ENCODE data around the gene ZSCAN1.
A peak's percentile ranks its signal among the peaks of the same experiment; 100 is the strongest.

Gene ZSCAN1

GRCh38 chr19:58047672-58048071, 13.8 kb downstream of the ZSCAN1 start:
- Histone ChIP-seq H2AK5ac (ENCODE audit: low read length) (no peak overlapping the region), H3K27ac (ENCODE audit: low read depth, low read length) (no peak overlapping the region), H4K8ac (ENCODE audit: low read depth, low read length) (no peak overlapping the region), H3K36me3 (ENCODE audit: control insufficient read depth, insufficient read depth, low read length) (no peaks in the 10 kb centered on the region), H3K4me3 (ENCODE audit: low read length) (no peak overlapping the region), H3K79me2 (ENCODE audit: control insufficient read depth, insufficient read depth, low read length) (no peaks in the 10 kb centered on the region), H3K18ac (ENCODE audit: low read length) (no peak overlapping the region), H2BK15ac (replicated peaks; ENCODE audit: low read depth) (no peak overlapping the region), H3K79me1 (ENCODE audit: low read length) (no peaks in the 10 kb centered on the region), H2BK120ac (ENCODE audit: low read depth, low read length) (no peak overlapping the region), H3K27me3 (ENCODE audit: insufficient read depth, low read length, poor library complexity) (no peaks in the 10 kb centered on the region), H3K56ac (ENCODE audit: low read length) (no peak overlapping the region), H3K9ac (ENCODE audit: low read length) (no peak overlapping the region), H3K4me2 (ENCODE audit: low read length) (no peak overlapping the region), H3K4ac (ENCODE audit: low read depth, low read length) (no peak overlapping the region), H4K5ac (ENCODE audit: low read length) (no peak overlapping the region), H3K23ac (ENCODE audit: low read length) (no peak overlapping the region), H3K4me1 (ENCODE audit: control insufficient read depth, low read depth, low read length) (no peaks in the 10 kb centered on the region), H2BK5ac (ENCODE audit: low read length) (no peak overlapping the region)
- DNase-seq = no peak
- no CpG with 5 or more reads among the region's 12 CpGs for WGBS (ENCODE audit: extremely low coverage, insufficient coverage, low lambda C conversion rate)

- H3K27me3 ChIP-seq (ENCODE audit: insufficient read depth, low read length, poor library complexity) = no peaks in the 10 kb centered on the region
- H2BK5ac ChIP-seq (ENCODE audit: low read length) = no peak overlapping the region
- no peak overlapping the region for H3K27ac ChIP-seq (ENCODE audit: low read depth, low read length)
- no peak overlapping the region for H3K4ac ChIP-seq (ENCODE audit: low read depth, low read length)
- no peak overlapping the region for H2AK5ac ChIP-seq (ENCODE audit: low read length)
- H4K8ac ChIP-seq (ENCODE audit: low read depth, low read length) = no peak overlapping the region
- H3K4me1 ChIP-seq (ENCODE audit: control insufficient read depth, low read depth, low read length) = no peaks in the 10 kb centered on the region
- H3K23ac ChIP-seq (ENCODE audit: low read length) = no peak overlapping the region
- no peak overlapping the region for H3K18ac ChIP-seq (ENCODE audit: low read length)
- H3K36me3 ChIP-seq (ENCODE audit: control insufficient read depth, insufficient read depth, low read length) = no peaks in the 10 kb centered on the region
- H4K5ac ChIP-seq (ENCODE audit: low read length) = no peak overlapping the region
- no peak overlapping the region for H2BK120ac ChIP-seq (ENCODE audit: low read depth, low read length)
- no peak for DNase-seq
- no peak overlapping the region for H3K4me2 ChIP-seq (ENCODE audit: low read length)
- H3K79me1 ChIP-seq (ENCODE audit: low read length) = no peaks in the 10 kb centered on the region
- no peak overlapping the region for H3K56ac ChIP-seq (ENCODE audit: low read length)
- no peak overlapping the region for H3K4me3 ChIP-seq (ENCODE audit: low read length)
- no peaks in the 10 kb centered on the region for H3K79me2 ChIP-seq (ENCODE audit: control insufficient read depth, insufficient read depth, low read length)
- WGBS (ENCODE audit: extremely low coverage, insufficient coverage, low lambda C conversion rate) = no CpG with 5 or more reads among the region's 16 CpGs
- no peak overlapping the region for H3K9ac ChIP-seq (ENCODE audit: low read length)
- no peak overlapping the region for H2BK15ac ChIP-seq (replicated peaks; ENCODE audit: low read depth)
These were observed 18.4 kb downstream of the ZSCAN1 start for GRCh38 chr19:58052256-58052655.

DNA sequence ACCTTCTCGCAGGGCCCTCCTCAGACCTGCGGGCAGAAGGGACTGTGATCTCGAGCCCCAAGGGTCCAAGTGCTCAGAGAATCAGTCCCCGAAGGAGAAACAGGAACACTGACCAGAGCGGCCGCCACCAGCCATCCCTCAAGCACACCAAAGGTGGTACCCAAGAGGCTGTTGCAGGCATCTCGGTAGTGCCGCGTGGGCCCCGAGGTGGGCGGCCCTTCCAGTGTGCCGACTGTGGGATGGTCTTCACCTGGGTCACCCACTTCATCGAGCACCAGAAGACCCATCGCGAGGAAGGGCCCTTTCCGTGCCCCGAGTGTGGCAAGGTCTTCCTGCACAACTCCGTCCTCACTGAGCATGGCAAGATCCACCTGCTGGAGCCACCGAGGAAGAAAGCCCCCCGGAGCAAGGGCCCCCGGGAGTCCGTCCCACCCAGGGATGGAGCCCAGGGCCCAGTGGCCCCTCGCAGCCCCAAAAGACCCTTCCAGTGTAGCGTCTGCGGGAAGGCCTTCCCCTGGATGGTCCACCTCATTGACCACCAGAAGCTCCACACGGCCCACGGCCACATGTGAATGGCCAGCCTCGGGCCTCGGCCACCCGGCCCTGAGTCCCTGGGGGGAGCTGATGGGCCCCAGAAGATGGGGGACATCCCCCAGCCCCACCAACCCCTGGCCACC, 19.8 kb downstream of the ZSCAN1 start:
- Histone ChIP-seq H3K18ac (ENCODE audit: low read length) (no peak overlapping the region), H2BK5ac (ENCODE audit: low read length) (no peak overlapping the region), H3K4me2 (ENCODE audit: low read length) (no peak overlapping the region), H2AK5ac (ENCODE audit: low read length) (no peak overlapping the region), H3K4ac (ENCODE audit: low read depth, low read length) (no peak overlapping the region), H3K79me1 (ENCODE audit: low read length) (no peaks in the 10 kb centered on the region), H3K9ac (ENCODE audit: low read length) (no peak overlapping the region), H2BK120ac (ENCODE audit: low read depth, low read length) (no peak overlapping the region), H3K56ac (ENCODE audit: low read length) (no peak overlapping the region), H3K79me2 (ENCODE audit: control insufficient read depth, insufficient read depth, low read length) (no peaks in the 10 kb centered on the region), H2BK15ac (replicated peaks; ENCODE audit: low read depth) (no peak overlapping the region), H4K8ac (ENCODE audit: low read depth, low read length) (no peak overlapping the region), H3K27ac (ENCODE audit: low read depth, low read length) (no peak overlapping the region), H3K4me1 (ENCODE audit: control insufficient read depth, low read depth, low read length) (no peaks in the 10 kb centered on the region), H3K36me3 (ENCODE audit: control insufficient read depth, insufficient read depth, low read length) (no peaks in the 10 kb centered on the region), H3K23ac (ENCODE audit: low read length) (no peak overlapping the region), H4K5ac (ENCODE audit: low read length) (no peak overlapping the region), H3K4me3 (ENCODE audit: low read length) (no peak overlapping the region), H3K27me3 (ENCODE audit: insufficient read depth, low read length, poor library complexity) (no peaks in the 10 kb centered on the region)
- no CpG with 5 or more reads among the region's 30 CpGs for WGBS (ENCODE audit: extremely low coverage, insufficient coverage, low lambda C conversion rate)
- DNase-seq = no peak

- no peaks in the 10 kb centered on the region for H3K36me3 ChIP-seq (ENCODE audit: control insufficient read depth, insufficient read depth, low read length)
- no peak overlapping the region for H3K27ac ChIP-seq (ENCODE audit: low read depth, low read length)
- no peak overlapping the region for H3K18ac ChIP-seq (ENCODE audit: low read length)
- DNase-seq = peak; percentile 68
- H3K4ac ChIP-seq (ENCODE audit: low read depth, low read length) = no peak overlapping the region
- H3K4me2 ChIP-seq (ENCODE audit: low read length) = no peak overlapping the region
- WGBS (ENCODE audit: extremely low coverage, insufficient coverage, low lambda C conversion rate) = no CpG with 5 or more reads among the region's 37 CpGs
- peak overlapping the region; percentile 6 for H3K9ac ChIP-seq (ENCODE audit: low read length)
- no peak overlapping the region for H3K23ac ChIP-seq (ENCODE audit: low read length)
- no peak overlapping the region for H2AK5ac ChIP-seq (ENCODE audit: low read length)
- H2BK5ac ChIP-seq (ENCODE audit: low read length) = no peak overlapping the region
- no peak overlapping the region for H4K5ac ChIP-seq (ENCODE audit: low read length)
- H3K4me3 ChIP-seq (ENCODE audit: low read length) = no peak overlapping the region
- H2BK15ac ChIP-seq (replicated peaks; ENCODE audit: low read depth) = no peak overlapping the region
- H3K4me1 ChIP-seq (ENCODE audit: control insufficient read depth, low read depth, low read length) = no peaks in the 10 kb centered on the region
- H3K56ac ChIP-seq (ENCODE audit: low read length) = peak overlapping the region; percentile 56
- no peak overlapping the region for H2BK120ac ChIP-seq (ENCODE audit: low read depth, low read length)
- H4K8ac ChIP-seq (ENCODE audit: low read depth, low read length) = no peak overlapping the region
- H3K79me1 ChIP-seq (ENCODE audit: low read length) = no peaks in the 10 kb centered on the region
- H3K79me2 ChIP-seq (ENCODE audit: control insufficient read depth, insufficient read depth, low read length) = no peaks in the 10 kb centered on the region
- H3K27me3 ChIP-seq (ENCODE audit: insufficient read depth, low read length, poor library complexity) = no peaks in the 10 kb centered on the region
These were observed 21.4 kb downstream of the ZSCAN1 start for GRCh38 chr19:58054901-58055874.

GRCh38 chr19:58056261-58056660, 22.4 kb downstream of the ZSCAN1 start:
- H3K4me3 ChIP-seq (ENCODE audit: low read length) = no peak overlapping the region
- no peaks in the 10 kb centered on the region for H3K36me3 ChIP-seq (ENCODE audit: control insufficient read depth, insufficient read depth, low read length)
- H3K23ac ChIP-seq (ENCODE audit: low read length) = no peak overlapping the region
- no peak overlapping the region for H3K27ac ChIP-seq (ENCODE audit: low read depth, low read length)
- no peaks in the 10 kb centered on the region for H3K4me1 ChIP-seq (ENCODE audit: control insufficient read depth, low read depth, low read length)
- H3K27me3 ChIP-seq (ENCODE audit: insufficient read depth, low read length, poor library complexity) = no peaks in the 10 kb centered on the region
- H3K79me2 ChIP-seq (ENCODE audit: control insufficient read depth, insufficient read depth, low read length) = no peaks in the 10 kb centered on the region
- DNase-seq = no peak
- no peak overlapping the region for H4K8ac ChIP-seq (ENCODE audit: low read depth, low read length)
- no peak overlapping the region for H3K9ac ChIP-seq (ENCODE audit: low read length)
- no CpG with 5 or more reads among the region's 8 CpGs for WGBS (ENCODE audit: extremely low coverage, insufficient coverage, low lambda C conversion rate)
- no peak overlapping the region for H2AK5ac ChIP-seq (ENCODE audit: low read length)
- no peaks in the 10 kb centered on the region for H3K79me1 ChIP-seq (ENCODE audit: low read length)
- H4K5ac ChIP-seq (ENCODE audit: low read length) = no peak overlapping the region
- no peak overlapping the region for H3K18ac ChIP-seq (ENCODE audit: low read length)
- no peak overlapping the region for H3K4ac ChIP-seq (ENCODE audit: low read depth, low read length)
- H3K4me2 ChIP-seq (ENCODE audit: low read length) = no peak overlapping the region
- H2BK120ac ChIP-seq (ENCODE audit: low read depth, low read length) = no peak overlapping the region
- no peak overlapping the region for H2BK15ac ChIP-seq (replicated peaks; ENCODE audit: low read depth)
- H2BK5ac ChIP-seq (ENCODE audit: low read length) = no peak overlapping the region
- H3K56ac ChIP-seq (ENCODE audit: low read length) = no peak overlapping the region
